Liver (tissue), 9 donors: Measurements from ENCODE around the gene ZNF783. TPM values are rescaled to one million over a fixed set of nuclear protein-coding genes. Genes with fewer than 3 reads are reported as not detected.
"Not testable (repeated sequence)": the region's sequence is repeated elsewhere in the genome, so short reads cannot be mapped to it uniquely, and the experiment has no call there.

Experiments
- DNase-seq: peaks from one replicate; pipeline ENCODE4 v3.0.0-alpha.2; 2017; ENCODE audit warnings: low spot score
- H3K27ac ChIP-seq, 2 donors: one replicate each; pipeline ENCODE4 v1.7.0; 2013; ENCODE audit warnings: inconsistent platforms in 2 of 2, low read length in 2 of 2, control low read depth in 1 of 2, low read depth in 1 of 2, mild to moderate bottlenecking in 1 of 2
- H3K27me3 ChIP-seq, 4 donors: one replicate each; pipeline versions ENCODE4 v1.6.1 to v1.7.0; 2013; ENCODE audit warnings: low read length in 3 of 4, inconsistent platforms in 1 of 4, mild to moderate bottlenecking in 1 of 4, moderate library complexity in 1 of 4; ENCODE audit not compliant: control insufficient read depth in 4 of 4, insufficient read depth in 4 of 4
- H3K36me3 ChIP-seq, 4 donors: one replicate each; pipeline versions ENCODE4 v1.6.1 to v1.7.0; 2013; ENCODE audit warnings: low read length in 3 of 4, mild to moderate bottlenecking in 3 of 4, low read depth in 1 of 4, moderate library complexity in 1 of 4; ENCODE audit not compliant: control insufficient read depth in 4 of 4, insufficient read depth in 3 of 4
- H3K4me1 ChIP-seq, 4 donors: one replicate each; pipeline versions ENCODE4 v1.6.1 to v1.7.0; 2013; ENCODE audit warnings: low read length in 3 of 4, mild to moderate bottlenecking in 3 of 4, moderate library complexity in 1 of 4; ENCODE audit not compliant: control insufficient read depth in 4 of 4, insufficient read depth in 4 of 4
- H3K4me3 ChIP-seq, 3 donors: one replicate each; pipeline versions ENCODE4 v1.6.1 to v1.7.0; 2013; ENCODE audit warnings: low read length in 3 of 3, control low read depth in 1 of 3, low read depth in 1 of 3, mild to moderate bottlenecking in 1 of 3
- H3K9ac ChIP-seq, 2 donors: one replicate each; pipeline ENCODE4 v1.7.0; 2013; ENCODE audit warnings: low read length in 2 of 2, mild to moderate bottlenecking in 2 of 2, moderate library complexity in 2 of 2, control low read depth in 1 of 2, low read depth in 1 of 2
- H3K9me3 ChIP-seq, 4 donors: one replicate each; pipeline versions ENCODE4 v1.6.1 to v1.7.0; 2013; ENCODE audit warnings: low read length in 3 of 4; ENCODE audit not compliant: control insufficient read depth in 4 of 4
- ATF3 ChIP-seq: IDR thresholded peaks from 2 replicates; pipeline ENCODE4 v1.6.1; 2016; ENCODE audit warnings: antibody characterized with exemption
- EGR1 ChIP-seq, 2 donors: IDR thresholded peaks; 2 replicates each; pipeline ENCODE4 v1.6.1; 2016 to 2018; ENCODE audit warnings: antibody characterized with exemption in 2 of 2, low read depth in 2 of 2
- FOXA1 ChIP-seq: IDR thresholded peaks from 2 replicates; pipeline ENCODE4 v1.6.1; 2016; ENCODE audit warnings: antibody characterized with exemption
- FOXA2 ChIP-seq: IDR thresholded peaks from 2 replicates; pipeline ENCODE4 v1.6.1; 2016; ENCODE audit warnings: antibody characterized with exemption
- GABPA ChIP-seq, 2 donors: IDR thresholded peaks in 1 of 2; conservative IDR thresholded peaks in 1 of 2; 2 replicates each; pipeline ENCODE4 v1.6.1; 2016; ENCODE audit warnings: antibody characterized with exemption in 2 of 2, mild to moderate bottlenecking in 1 of 2, moderate library complexity in 1 of 2
- HNF4A ChIP-seq, 2 donors: conservative IDR thresholded peaks; 2 replicates each; pipeline ENCODE4 v1.6.1; 2016; ENCODE audit warnings: antibody characterized with exemption in 2 of 2, mild to moderate bottlenecking in 2 of 2
- HNF4G ChIP-seq: IDR thresholded peaks from 2 replicates; pipeline ENCODE4 v1.6.1; 2016; ENCODE audit warnings: antibody characterized with exemption
- JUND ChIP-seq, 2 donors: IDR thresholded peaks; 2 replicates each; pipeline ENCODE4 v1.6.1; 2016; ENCODE audit warnings: antibody characterized with exemption in 2 of 2
- MAX ChIP-seq: IDR thresholded peaks from 2 replicates; pipeline ENCODE4 v1.6.1; 2016; ENCODE audit warnings: antibody characterized with exemption
- NR2F2 ChIP-seq: IDR thresholded peaks from 2 replicates; pipeline ENCODE4 v1.6.1; 2016; ENCODE audit warnings: antibody characterized with exemption
- RAD21 ChIP-seq, 2 donors: IDR thresholded peaks; 2 replicates each; pipeline ENCODE4 v1.6.1; 2016; ENCODE audit warnings: antibody characterized with exemption in 2 of 2, mild to moderate bottlenecking in 2 of 2
- RXRA ChIP-seq, 2 donors: IDR thresholded peaks; 2 replicates each; pipeline ENCODE4 v1.6.1; 2017 to 2018; ENCODE audit warnings: antibody characterized with exemption in 2 of 2, mild to moderate bottlenecking in 1 of 2
- SP1 ChIP-seq: IDR thresholded peaks from 2 replicates; pipeline ENCODE4 v1.6.1; 2018; ENCODE audit warnings: antibody characterized with exemption, mild to moderate bottlenecking
- TAF1 ChIP-seq: conservative IDR thresholded peaks from 2 replicates; pipeline ENCODE4 v1.6.1; 2016; ENCODE audit warnings: antibody characterized with exemption, mild to moderate bottlenecking
- YY1 ChIP-seq: IDR thresholded peaks from 2 replicates; pipeline ENCODE4 v1.6.1; 2016; ENCODE audit warnings: antibody characterized with exemption, mild to moderate bottlenecking
- ZBTB33 ChIP-seq: IDR thresholded peaks from 2 replicates; pipeline ENCODE4 v1.6.1; 2016; ENCODE audit warnings: antibody characterized with exemption
- WGBS: extraction: QIAGEN DNeasy Blood & Tissue Kit; methylation state at CpG from one replicate; pipeline ENCODE4 v1.1.7; 2013; 5-methylcytosine and 5-hydroxymethylcytosine counted together
- polyA plus RNA-seq, 2 donors: library from polyadenylated mRNA; stranded (reverse) in 1 of 2; unstranded in 1 of 2; fragments of 200-250 nt in 1 of 2; fragments of >200 nt in 1 of 2; fragmentation: Nextera tagmentation in 1 of 2; extraction: Ambion mirVana in 1 of 2; gene quantifications; one replicate each; pipeline versions ENCODE4 v1.2.1 to v1.2.3, GENCODE V29; 2013 to 2015
- total RNA-seq, 2 donors: library from RNA; depleted of rRNA; stranded (reverse); fragments of >200 nt; gene quantifications; one replicate each; pipeline ENCODE4 v1.2.3, GENCODE V29; 2014
- TF ChIP-seq, protein P1 (sequence below): fragments of 150-350 bp; IDR thresholded peaks from 2 replicates; pipeline ENCODE4 v1.5.1; 2017; ENCODE audit warnings: improper control_type of control experiment, low read depth, low read length; ENCODE audit not compliant: missing input control
- donor health status: healthy.
- donor health status: healthy.
- donor health status: healthy.
- donor health status: healthy.
- donor health status: healthy.

The ZNF783 gene
- total and polyA plus RNA-seq, 4 donors = 1.5 to 4.3 (median 1.8) TPM

DNA sequence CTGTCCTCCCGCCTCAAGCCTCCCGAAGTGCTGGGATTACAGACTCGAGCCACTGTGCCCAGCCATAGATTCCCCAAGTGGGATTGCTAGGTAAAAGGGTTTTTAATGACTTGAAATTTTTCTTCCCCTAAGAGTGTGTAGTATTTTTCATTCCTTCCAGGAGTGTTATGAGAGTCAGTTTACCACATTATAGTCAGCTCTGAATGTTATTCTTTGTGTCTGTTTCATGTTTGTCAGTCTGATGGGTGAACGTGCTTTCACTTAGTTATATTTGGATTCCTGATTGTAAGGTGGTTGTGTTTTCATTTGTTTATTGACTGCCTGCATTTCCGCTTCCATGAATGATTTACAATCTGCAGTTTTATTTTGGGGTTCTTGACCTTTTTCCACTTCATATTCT, 16.3 kb upstream of the ZNF783 start:
- 79% methylated on average over 5 of the region's 5 CpGs for WGBS
- DNase-seq = no peak

GRCh38 chr7:149248777-149249176, 13.2 kb upstream of the ZNF783 start:
- Histone ChIP-seq H3K4me3 (no peak overlapping the region), H3K4me1 (peaks cover 0 to 6% (median 4%) of the 10 kb centered on the region in 4 donors), H3K36me3 (peaks cover 4 to 26% (median 20%) of the 10 kb centered on the region in 4 donors), H3K27ac (no peak overlapping the region), H3K27me3 (no peaks in the 10 kb centered on the region), H3K9ac (no peak overlapping the region), H3K9me3 (no peaks in the 10 kb centered on the region)
- 84% methylated on average over 3 of the region's 3 CpGs for WGBS
- TF ChIP-seq HNF4G (no peak), MAX (no peak), YY1 (no peak), NR2F2 (no peak), ZBTB33 (no peak), GABPA (IDR thresholded peaks at IDR 0.05 in 1 of 2, conservative IDR thresholded peaks at IDR 0.05 in 1 of 2) (no peak), HNF4A (conservative IDR thresholded peaks at IDR 0.05) (no peak), ATF3 (no peak), FOXA2 (no peak), TAF1 (no peak), EGR1 (IDR thresholded peaks at IDR 0.05; ENCODE audit: low read depth in 2 of 2) (no peak), FOXA1 (no peak), JUND (IDR thresholded peaks at IDR 0.05) (no peak), RXRA (IDR thresholded peaks at IDR 0.05) (no peak), SP1 (no peak)
- TF ChIP-seq, protein P1, sequence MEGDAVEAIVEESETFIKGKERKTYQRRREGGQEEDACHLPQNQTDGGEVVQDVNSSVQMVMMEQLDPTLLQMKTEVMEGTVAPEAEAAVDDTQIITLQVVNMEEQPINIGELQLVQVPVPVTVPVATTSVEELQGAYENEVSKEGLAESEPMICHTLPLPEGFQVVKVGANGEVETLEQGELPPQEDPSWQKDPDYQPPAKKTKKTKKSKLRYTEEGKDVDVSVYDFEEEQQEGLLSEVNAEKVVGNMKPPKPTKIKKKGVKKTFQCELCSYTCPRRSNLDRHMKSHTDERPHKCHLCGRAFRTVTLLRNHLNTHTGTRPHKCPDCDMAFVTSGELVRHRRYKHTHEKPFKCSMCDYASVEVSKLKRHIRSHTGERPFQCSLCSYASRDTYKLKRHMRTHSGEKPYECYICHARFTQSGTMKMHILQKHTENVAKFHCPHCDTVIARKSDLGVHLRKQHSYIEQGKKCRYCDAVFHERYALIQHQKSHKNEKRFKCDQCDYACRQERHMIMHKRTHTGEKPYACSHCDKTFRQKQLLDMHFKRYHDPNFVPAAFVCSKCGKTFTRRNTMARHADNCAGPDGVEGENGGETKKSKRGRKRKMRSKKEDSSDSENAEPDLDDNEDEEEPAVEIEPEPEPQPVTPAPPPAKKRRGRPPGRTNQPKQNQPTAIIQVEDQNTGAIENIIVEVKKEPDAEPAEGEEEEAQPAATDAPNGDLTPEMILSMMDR = no peak
- no peak for DNase-seq

More for the DNA sequence above, 16.3 kb upstream of the ZNF783 start:
- Histone ChIP-seq H3K9me3 (no peaks in the 10 kb centered on the region), H3K27me3 (no peaks in the 10 kb centered on the region), H3K27ac (no peak overlapping the region), H3K36me3 (peaks cover 0 to 6% (median 4%) of the 10 kb centered on the region in 4 donors), H3K4me1 (peaks cover 4 to 21% (median 14%) of the 10 kb centered on the region in 4 donors), H3K4me3 (no peak overlapping the region), H3K9ac (no peak overlapping the region)
- no peak for TF ChIP-seq ZBTB33
- no peak for TF ChIP-seq NR2F2
- TF ChIP-seq YY1 = no peak
- no peak for TF ChIP-seq RAD21 (IDR thresholded peaks at IDR 0.05)
- no peak for TF ChIP-seq TAF1
- TF ChIP-seq, protein P1 = no peak
- TF ChIP-seq SP1 = no peak
- TF ChIP-seq FOXA1 = no peak
- TF ChIP-seq MAX = no peak

GRCh38 chr7:149250151-149250550, 11.8 kb upstream of the ZNF783 start:
- not testable (repeated sequence) for H3K27me3 ChIP-seq, H3K9me3 ChIP-seq, H3K9ac ChIP-seq, DNase-seq, H3K4me3 ChIP-seq, H3K27ac ChIP-seq, H3K4me1 ChIP-seq
- peaks cover 8 to 37% (median 28%) of the 10 kb centered on the region in 4 donors for H3K36me3 ChIP-seq
- 95% methylated on average over 18 of the region's 18 CpGs for WGBS
